Measurements from ENCODE around the gene ZFP82. TPM values are rescaled to one million over a fixed set of nuclear protein-coding genes. Genes with fewer than 3 reads are reported as not detected.

ZFP82 gene
- polyA plus RNA-seq, 4 donors: 0.22 to 5.5 (median 0.84) TPM

DNA sequence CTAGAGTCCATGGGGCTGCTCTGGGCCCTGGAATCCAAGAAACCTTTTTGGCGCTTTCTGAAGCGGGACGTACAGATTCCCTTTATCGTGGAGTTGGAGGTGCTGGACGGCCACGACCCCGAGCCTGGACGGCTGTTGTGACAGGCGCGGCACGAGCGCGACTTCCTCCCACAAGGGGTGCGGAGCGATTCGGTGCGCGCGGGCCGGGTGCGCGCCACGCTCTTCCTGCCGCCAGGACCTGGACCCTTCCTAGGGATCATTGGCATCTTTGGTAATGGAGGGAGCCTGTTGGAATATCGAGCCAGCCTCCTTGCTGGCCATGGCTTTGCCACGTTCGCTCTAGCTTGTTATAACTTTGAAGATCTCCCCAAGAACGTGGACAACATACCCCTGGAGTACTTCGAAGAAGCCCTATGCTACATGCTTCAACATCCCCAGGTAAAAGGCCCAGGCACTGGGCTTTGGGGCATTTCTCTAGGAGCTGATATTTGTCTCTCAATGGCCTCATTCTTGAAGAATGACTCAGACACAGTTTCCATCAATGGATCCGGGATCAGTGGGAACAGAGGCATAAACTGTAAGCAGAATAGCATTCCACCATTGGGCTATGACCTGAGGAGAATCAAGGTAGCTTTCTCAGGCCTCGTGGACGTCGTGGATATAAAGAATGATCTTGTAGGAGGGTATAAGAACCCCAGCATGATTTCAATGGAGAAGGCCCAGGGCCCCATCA, 3.5 kb upstream of the ZFP82 start:
- DNase-seq (no peak), FAIRE-seq (no peak)
- Histone ChIP-seq H3K27me3 (ENCODE audit: control insufficient read depth in 3 of 3, insufficient read depth in 3 of 3, low read length in 3 of 3) (peaks cover 0 to 5% (median 4%) of the 10 kb centered on the region in 3 donors), H3K9me3 (ENCODE audit: control insufficient read depth in 2 of 2, insufficient read depth in 1 of 2, low read depth in 1 of 2, low read length in 1 of 2) (no peaks in the 10 kb centered on the region), H3K27ac (ENCODE audit: low read depth in 1 of 3, low read length in 2 of 3) (no peak overlapping the region), H3K36me3 (ENCODE audit: control insufficient read depth in 3 of 3, insufficient read depth in 2 of 3, low read depth in 1 of 3, low read length in 3 of 3) (no peaks in the 10 kb centered on the region), H3K4me3 (ENCODE audit: low read depth in 1 of 3, low read length in 3 of 3) (peak overlapping the region in 2 of 3 donors; percentile 5 to 40), H3K4me1 (ENCODE audit: control insufficient read depth in 3 of 3, insufficient read depth in 2 of 3, low read depth in 1 of 3, low read length in 2 of 3) (no peaks in the 10 kb centered on the region)
- WGBS, 3 donors: 23 to 47% (median 46%) methylated on average over 33 of the region's 33 CpGs

DNA sequence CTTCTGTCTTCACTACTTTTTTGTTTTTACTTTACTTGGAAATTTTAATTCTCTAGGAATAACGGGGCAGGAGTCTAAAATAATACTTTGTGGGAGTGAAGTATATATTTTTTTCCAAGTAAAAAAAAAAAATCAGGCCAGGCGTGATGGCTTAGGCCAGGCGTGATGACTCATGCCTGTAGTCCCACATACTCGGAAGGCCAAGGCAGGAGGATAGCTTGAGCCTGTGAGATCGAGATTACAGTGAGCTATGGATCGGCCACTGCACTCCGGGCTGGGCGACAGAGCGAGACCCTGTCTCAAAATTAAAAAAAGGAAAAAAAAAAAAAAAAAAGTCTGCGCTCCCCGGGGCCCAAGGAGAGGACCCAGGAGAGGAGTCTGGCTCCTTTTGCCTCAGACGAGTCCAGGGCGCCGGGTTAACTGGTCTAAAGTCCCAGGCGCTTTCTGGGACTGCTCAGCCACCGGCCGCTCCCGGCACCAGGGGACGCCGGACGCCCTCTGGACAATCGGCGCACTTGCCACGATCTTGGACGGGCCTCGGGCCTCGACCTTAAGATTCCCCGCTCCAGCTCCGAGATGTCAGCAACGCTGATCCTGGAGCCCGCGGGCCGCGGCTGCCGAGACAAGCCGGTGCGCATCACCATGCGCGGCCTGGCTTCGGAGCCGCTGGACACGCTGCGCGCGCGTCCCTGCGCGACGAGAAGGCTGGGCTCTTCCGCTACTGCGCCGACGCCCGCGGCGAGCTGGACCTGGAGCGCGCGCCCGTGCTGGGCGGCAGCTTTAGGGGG, 2.7 kb upstream of the ZFP82 start:
- Histone ChIP-seq H3K4me1 (ENCODE audit: control insufficient read depth in 3 of 3, insufficient read depth in 2 of 3, low read depth in 1 of 3, low read length in 2 of 3) (no peaks in the 10 kb centered on the region), H3K36me3 (ENCODE audit: control insufficient read depth in 3 of 3, insufficient read depth in 2 of 3, low read depth in 1 of 3, low read length in 3 of 3) (no peaks in the 10 kb centered on the region), H3K4me3 (ENCODE audit: low read depth in 1 of 3, low read length in 3 of 3) (peak overlapping the region in 2 of 3 donors; percentile 5 to 40), H3K9me3 (ENCODE audit: control insufficient read depth in 2 of 2, insufficient read depth in 1 of 2, low read depth in 1 of 2, low read length in 1 of 2) (no peaks in the 10 kb centered on the region), H3K27me3 (ENCODE audit: control insufficient read depth in 3 of 3, insufficient read depth in 3 of 3, low read length in 3 of 3) (peaks cover 0 to 5% (median 4%) of the 10 kb centered on the region in 3 donors), H3K27ac (ENCODE audit: low read depth in 1 of 3, low read length in 2 of 3) (no peak overlapping the region)
- DNase-seq: peak in 1 of 2 donors; percentile 54
- 12 to 31% (median 31%) methylated on average over 60 to 61 of the region's 61 CpGs for WGBS, 3 donors
- no peak for FAIRE-seq

DNA sequence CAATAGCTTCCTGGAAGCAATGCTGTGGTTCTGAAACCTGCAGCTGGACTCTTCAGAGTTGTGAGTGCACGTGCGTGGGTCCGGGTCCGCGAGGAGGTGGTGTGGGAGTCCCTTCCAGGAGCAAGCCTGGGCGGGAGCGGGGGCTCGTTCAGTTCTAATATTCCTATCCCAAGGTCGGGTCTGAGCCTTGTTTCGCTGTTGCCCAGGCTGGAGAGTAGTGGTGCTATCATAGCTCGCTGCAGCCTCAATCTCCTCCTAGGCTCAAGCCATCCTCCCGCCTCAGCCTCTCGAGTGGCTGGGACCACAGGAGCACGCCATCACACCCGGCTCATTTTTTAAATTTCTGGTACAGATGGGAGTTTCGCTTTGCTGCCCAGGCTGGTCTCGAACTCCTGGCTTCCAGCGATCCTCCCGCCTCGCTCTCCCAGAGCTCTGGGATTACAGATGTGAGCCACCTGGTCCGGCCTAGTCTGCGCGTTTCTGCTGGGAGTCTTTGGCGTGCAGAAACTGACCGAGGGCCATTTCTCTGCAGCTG, 625 bp downstream of the ZFP82 start:
- peaks cover 0 to 3% (median 0%) of the 10 kb centered on the region in 3 donors for H3K36me3 ChIP-seq (ENCODE audit: control insufficient read depth in 3 of 3, insufficient read depth in 2 of 3, low read depth in 1 of 3, low read length in 3 of 3)
- no peaks in the 10 kb centered on the region for H3K4me1 ChIP-seq (ENCODE audit: control insufficient read depth in 3 of 3, insufficient read depth in 2 of 3, low read depth in 1 of 3, low read length in 2 of 3)
- DNase-seq (peak in 1 of 2 donors; percentile 1), FAIRE-seq (no peak)
- peaks cover 0 to 18% of the 10 kb centered on the region in 2 donors for H3K9me3 ChIP-seq (ENCODE audit: control insufficient read depth in 2 of 2, insufficient read depth in 1 of 2, low read depth in 1 of 2, low read length in 1 of 2)
- peaks cover 0 to 5% (median 4%) of the 10 kb centered on the region in 3 donors for H3K27me3 ChIP-seq (ENCODE audit: control insufficient read depth in 3 of 3, insufficient read depth in 3 of 3, low read length in 3 of 3)
- peak overlapping the region in 2 of 3 donors; percentile 87 to 90 for H3K27ac ChIP-seq (ENCODE audit: low read depth in 1 of 3, low read length in 2 of 3)
- WGBS, 3 donors: 17 to 42% (median 40%) methylated on average over 25 of the region's 25 CpGs
- H3K4me3 ChIP-seq (ENCODE audit: low read depth in 1 of 3, low read length in 3 of 3): peak overlapping the region; percentile 64 to 93 (median 76)

DNA sequence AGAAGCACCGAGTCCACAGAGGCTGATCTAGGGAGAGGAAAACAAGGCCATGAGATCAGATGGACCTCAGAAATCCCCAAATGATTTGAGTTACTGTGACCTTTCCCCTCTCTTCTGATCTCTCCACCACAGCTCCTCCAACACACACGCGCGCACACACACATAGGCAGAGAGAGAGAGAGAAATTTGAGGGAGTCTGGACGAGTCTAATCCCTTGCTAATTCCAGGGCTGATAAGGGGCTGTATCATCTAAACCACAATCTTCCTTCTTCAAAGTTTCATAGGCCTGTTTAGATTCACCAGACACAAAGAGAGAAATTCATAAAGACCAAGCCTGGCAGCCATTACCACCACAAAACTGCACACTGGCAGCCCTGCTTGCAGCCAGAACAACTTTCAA, 8.6 kb downstream of the ZFP82 start:
- H3K4me3 ChIP-seq (ENCODE audit: low read depth in 1 of 3, low read length in 3 of 3): no peak overlapping the region
- H3K27ac ChIP-seq (ENCODE audit: low read depth in 1 of 3, low read length in 2 of 3): no peak overlapping the region
- H3K4me1 ChIP-seq (ENCODE audit: control insufficient read depth in 3 of 3, insufficient read depth in 2 of 3, low read depth in 1 of 3, low read length in 2 of 3): no peaks in the 10 kb centered on the region
- WGBS, 3 donors: 90 to 95% (median 94%) methylated on average over 5 of the region's 5 CpGs
- FAIRE-seq: no peak
- H3K27me3 ChIP-seq (ENCODE audit: control insufficient read depth in 3 of 3, insufficient read depth in 3 of 3, low read length in 3 of 3): no peaks in the 10 kb centered on the region
- no peak for DNase-seq
- peaks cover 6 to 23% (median 10%) of the 10 kb centered on the region in 3 donors for H3K36me3 ChIP-seq (ENCODE audit: control insufficient read depth in 3 of 3, insufficient read depth in 2 of 3, low read depth in 1 of 3, low read length in 3 of 3)
- H3K9me3 ChIP-seq (ENCODE audit: control insufficient read depth in 2 of 2, insufficient read depth in 1 of 2, low read depth in 1 of 2, low read length in 1 of 2): peaks cover 0 to 43% of the 10 kb centered on the region in 2 donors

DNA sequence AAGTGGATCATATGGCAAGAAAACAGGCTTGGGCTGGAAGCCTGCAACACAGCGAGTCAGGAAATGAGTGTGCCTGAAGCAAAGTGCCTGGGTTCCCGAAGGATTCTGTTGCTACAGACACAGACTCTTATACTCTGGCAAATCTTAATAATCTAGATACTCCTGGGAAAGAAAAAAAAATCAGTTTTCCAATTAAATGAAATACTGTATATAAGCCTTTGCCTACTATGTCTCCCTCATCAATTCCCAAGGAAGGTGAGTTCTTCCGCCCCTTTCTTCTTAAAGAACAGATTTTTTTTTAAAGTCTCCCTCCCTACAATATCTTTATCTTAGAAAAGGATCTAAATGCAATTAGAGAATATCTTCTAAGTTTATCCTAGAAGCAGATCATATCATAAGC, 10.3 kb downstream of the ZFP82 start:
- Histone ChIP-seq H3K4me3 (ENCODE audit: low read depth in 1 of 3, low read length in 3 of 3) (no peak overlapping the region), H3K27me3 (ENCODE audit: control insufficient read depth in 3 of 3, insufficient read depth in 3 of 3, low read length in 3 of 3) (no peaks in the 10 kb centered on the region), H3K27ac (ENCODE audit: low read depth in 1 of 3, low read length in 2 of 3) (no peak overlapping the region), H3K4me1 (ENCODE audit: control insufficient read depth in 3 of 3, insufficient read depth in 2 of 3, low read depth in 1 of 3, low read length in 2 of 3) (no peaks in the 10 kb centered on the region), H3K9me3 (ENCODE audit: control insufficient read depth in 2 of 2, insufficient read depth in 1 of 2, low read depth in 1 of 2, low read length in 1 of 2) (peaks cover 0 to 35% of the 10 kb centered on the region in 2 donors), H3K36me3 (ENCODE audit: control insufficient read depth in 3 of 3, insufficient read depth in 2 of 3, low read depth in 1 of 3, low read length in 3 of 3) (peaks cover 15 to 26% (median 15%) of the 10 kb centered on the region in 3 donors)
- FAIRE-seq (no peak), DNase-seq (no peak)
- 96 to 99% (median 98%) methylated on average over 3 of the region's 3 CpGs for WGBS, 3 donors

DNA sequence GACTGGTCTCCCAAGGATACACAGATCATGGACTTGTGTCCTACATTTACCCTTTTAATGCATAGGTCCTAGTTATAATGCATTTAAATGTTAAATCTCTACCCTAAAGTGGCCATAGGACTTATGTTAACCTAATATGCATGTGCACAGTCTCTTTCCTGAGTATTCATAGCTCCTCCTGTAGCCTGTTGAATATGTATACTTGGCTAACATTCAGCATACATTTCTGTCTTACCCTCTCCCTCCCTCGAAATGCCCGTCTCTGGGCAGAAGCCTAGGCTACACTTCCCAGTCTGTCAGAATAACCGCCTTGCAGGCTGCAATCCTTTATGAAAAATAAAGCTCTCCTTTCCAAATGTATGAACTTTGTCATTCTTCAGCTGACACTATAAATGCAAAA, 13.9 kb downstream of the ZFP82 start:
- no peak for FAIRE-seq
- WGBS, 3 donors: 95 to 99% (median 96%) methylated on average over 3 of the region's 3 CpGs
- no peaks in the 10 kb centered on the region for H3K27me3 ChIP-seq (ENCODE audit: control insufficient read depth in 3 of 3, insufficient read depth in 3 of 3, low read length in 3 of 3)
- peaks cover 14 to 17% (median 15%) of the 10 kb centered on the region in 3 donors for H3K36me3 ChIP-seq (ENCODE audit: control insufficient read depth in 3 of 3, insufficient read depth in 2 of 3, low read depth in 1 of 3, low read length in 3 of 3)
- H3K9me3 ChIP-seq (ENCODE audit: control insufficient read depth in 2 of 2, insufficient read depth in 1 of 2, low read depth in 1 of 2, low read length in 1 of 2): peaks cover 0 to 28% of the 10 kb centered on the region in 2 donors
- no peak overlapping the region for H3K27ac ChIP-seq (ENCODE audit: low read depth in 1 of 3, low read length in 2 of 3)
- no peak for DNase-seq
- no peaks in the 10 kb centered on the region for H3K4me1 ChIP-seq (ENCODE audit: control insufficient read depth in 3 of 3, insufficient read depth in 2 of 3, low read depth in 1 of 3, low read length in 2 of 3)
- no peak overlapping the region for H3K4me3 ChIP-seq (ENCODE audit: low read depth in 1 of 3, low read length in 3 of 3)

DNA sequence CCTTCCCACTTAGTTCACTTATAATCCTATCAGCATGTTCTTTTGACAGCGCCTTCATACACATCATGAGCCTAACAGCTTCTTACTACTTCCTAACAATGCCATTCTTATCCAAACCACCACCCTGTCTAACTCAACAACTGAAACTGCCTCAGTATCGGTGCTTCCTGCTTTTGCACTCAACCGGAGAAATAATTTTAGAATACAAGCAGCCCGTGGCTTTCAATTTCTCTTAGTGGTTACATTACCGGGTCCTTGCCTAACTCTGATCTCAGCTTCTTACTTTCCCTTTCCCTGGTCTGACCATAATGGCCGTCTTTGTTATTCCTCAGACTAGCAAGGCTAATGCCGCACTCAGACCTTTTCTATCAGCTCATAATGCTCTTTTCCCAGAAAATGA, 17.0 kb downstream of the ZFP82 start:
- Histone ChIP-seq H3K4me1 (ENCODE audit: control insufficient read depth in 3 of 3, insufficient read depth in 2 of 3, low read depth in 1 of 3, low read length in 2 of 3) (no peaks in the 10 kb centered on the region), H3K9me3 (ENCODE audit: control insufficient read depth in 2 of 2, insufficient read depth in 1 of 2, low read depth in 1 of 2, low read length in 1 of 2) (peaks cover 2 to 26% of the 10 kb centered on the region in 2 donors), H3K27ac (ENCODE audit: low read depth in 1 of 3, low read length in 2 of 3) (no peak overlapping the region), H3K36me3 (ENCODE audit: control insufficient read depth in 3 of 3, insufficient read depth in 2 of 3, low read depth in 1 of 3, low read length in 3 of 3) (peaks cover 7 to 18% (median 11%) of the 10 kb centered on the region in 3 donors), H3K27me3 (ENCODE audit: control insufficient read depth in 3 of 3, insufficient read depth in 3 of 3, low read length in 3 of 3) (no peaks in the 10 kb centered on the region), H3K4me3 (ENCODE audit: low read depth in 1 of 3, low read length in 3 of 3) (no peak overlapping the region)
- DNase-seq: no peak
- 84 to 89% (median 87%) methylated on average over 7 of the region's 7 CpGs for WGBS, 3 donors
- no peak for FAIRE-seq

DNA sequence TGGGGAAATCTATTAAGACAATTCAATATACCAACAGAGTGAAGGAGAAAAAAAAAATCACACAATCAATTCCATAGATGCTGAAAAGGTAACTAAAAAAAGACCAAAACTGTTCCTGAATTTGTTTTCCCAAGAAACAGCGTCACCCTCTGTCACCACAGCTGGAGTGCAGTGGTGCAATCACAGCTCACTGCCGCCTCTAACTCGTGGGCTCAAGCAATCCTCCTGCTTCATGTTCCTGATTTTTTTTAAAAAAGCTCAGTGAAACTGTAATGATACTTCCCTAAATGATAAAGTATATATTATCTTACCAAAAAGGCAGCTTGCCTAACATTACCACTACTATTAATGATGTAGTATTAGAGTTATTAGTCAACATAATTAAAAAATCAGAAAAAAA, 19.9 kb downstream of the ZFP82 start:
- Histone ChIP-seq H3K27ac (ENCODE audit: low read depth in 1 of 3, low read length in 2 of 3) (no peak overlapping the region), H3K9me3 (ENCODE audit: control insufficient read depth in 2 of 2, insufficient read depth in 1 of 2, low read depth in 1 of 2, low read length in 1 of 2) (peaks cover 2 to 38% of the 10 kb centered on the region in 2 donors), H3K4me1 (ENCODE audit: control insufficient read depth in 3 of 3, insufficient read depth in 2 of 3, low read depth in 1 of 3, low read length in 2 of 3) (no peaks in the 10 kb centered on the region), H3K36me3 (ENCODE audit: control insufficient read depth in 3 of 3, insufficient read depth in 2 of 3, low read depth in 1 of 3, low read length in 3 of 3) (peaks cover 0 to 10% (median 9%) of the 10 kb centered on the region in 3 donors), H3K27me3 (ENCODE audit: control insufficient read depth in 3 of 3, insufficient read depth in 3 of 3, low read length in 3 of 3) (no peaks in the 10 kb centered on the region), H3K4me3 (ENCODE audit: low read depth in 1 of 3, low read length in 3 of 3) (no peak overlapping the region)
- WGBS, 3 donors: 88 to 98% (median 94%) methylated on average over 3 of the region's 3 CpGs
- no peak for DNase-seq
- no peak for FAIRE-seq
